GM23338 (cell line): ENCODE data around the gene UST. TPM values are rescaled to one million over a fixed set of nuclear protein-coding genes. Genes with fewer than 3 reads are reported as not detected.

ENCODE experiments used
- ATAC-seq: fragments of 200-7000 bp; cut with Tn5 transposase; 3 replicates; pipeline ENCODE4 v1.9.1; 2020
- DNase-seq: peaks from one replicate; pipeline ENCODE4 v3.0.0-alpha.2; 2015; ENCODE audit warnings: low spot score
- H2AFZ ChIP-seq: fragments of 200-600 bp; sonication (generic); 2 replicates; pipeline ENCODE4 v1.8.0; 2016; ENCODE audit warnings: antibody characterized with exemption, mild to moderate bottlenecking, moderate library complexity
- H3F3A ChIP-seq: fragments of 200-600 bp; sonication (generic); replicated peaks from 2 replicates; pipeline ENCODE4 v1.8.0; 2017; ENCODE audit warnings: antibody characterized with exemption, mixed run types, low read depth
- H3K27ac ChIP-seq: fragments of 200-600 bp; sonication (generic); 2 replicates; pipeline ENCODE4 v1.6.1; 2016; ENCODE audit warnings: low read depth
- H3K27me3 ChIP-seq: fragments of 200-600 bp; sonication (generic); 2 replicates; pipeline ENCODE4 v1.8.0; 2016; ENCODE audit warnings: mild to moderate bottlenecking, mixed run types, moderate library complexity; ENCODE audit not compliant: insufficient read depth
- H3K36me3 ChIP-seq: fragments of 200-600 bp; sonication (generic); 2 replicates; pipeline ENCODE4 v1.8.0; 2016; ENCODE audit warnings: mild to moderate bottlenecking; ENCODE audit not compliant: insufficient read depth
- H3K4me1 ChIP-seq: fragments of 200-600 bp; sonication (generic); 2 replicates; pipeline ENCODE4 v1.8.0; 2016; ENCODE audit warnings: mild to moderate bottlenecking, moderate library complexity; ENCODE audit not compliant: insufficient read depth
- H3K4me2 ChIP-seq: fragments of 200-600 bp; sonication (generic); 2 replicates; pipeline ENCODE4 v1.7.1; 2017; ENCODE audit warnings: mixed run types
- H3K4me3 ChIP-seq: fragments of 200-600 bp; sonication (generic); 2 replicates; pipeline ENCODE4 v1.6.1; 2016; ENCODE audit warnings: mixed run types
- H3K79me2 ChIP-seq: fragments of 200-600 bp; sonication (generic); replicated peaks from 2 replicates; pipeline ENCODE4 v1.8.0; 2017; ENCODE audit warnings: mild to moderate bottlenecking; ENCODE audit not compliant: insufficient read depth
- H3K9me2 ChIP-seq: fragments of 200-600 bp; sonication (generic); 2 replicates; pipeline ENCODE4 v1.8.0; 2017; ENCODE audit not compliant: insufficient read depth
- H4K20me1 ChIP-seq: fragments of 200-600 bp; sonication (generic); replicated peaks from 2 replicates; pipeline ENCODE4 v1.8.0; 2017; ENCODE audit warnings: mild to moderate bottlenecking; ENCODE audit not compliant: insufficient read depth
- H3K27ac Mint-ChIP-seq: 2 replicates; pipeline ENCODE4 v1.8.0; 2020; ENCODE audit warnings: inconsistent platforms, mild to moderate bottlenecking, moderate library complexity, mixed read lengths
- H3K27me3 Mint-ChIP-seq: 3 replicates; pipeline ENCODE4 v1.8.0; 2022; ENCODE audit warnings: low read depth, mild to moderate bottlenecking, moderate library complexity, mixed read lengths, inconsistent platforms; ENCODE audit not compliant: insufficient read depth, poor library complexity
- H3K36me3 Mint-ChIP-seq: 3 replicates; pipeline ENCODE4 v1.8.0; 2021; ENCODE audit warnings: low read depth, mild to moderate bottlenecking, inconsistent platforms, moderate library complexity, mixed read lengths
- H3K4me1 Mint-ChIP-seq: 3 replicates; pipeline ENCODE4 v1.8.0; 2020; ENCODE audit warnings: mild to moderate bottlenecking, inconsistent platforms, mixed read lengths
- H3K4me3 Mint-ChIP-seq: 3 replicates; pipeline ENCODE4 v1.8.0; 2021; ENCODE audit warnings: moderate library complexity, mild to moderate bottlenecking, inconsistent platforms, mixed read lengths
- H3K9me3 Mint-ChIP-seq: 3 replicates; pipeline ENCODE4 v1.8.0; 2020; ENCODE audit warnings: moderate library complexity, mild to moderate bottlenecking, inconsistent platforms, mixed read lengths
- CREB1 ChIP-seq: fragments of 250-450 bp; sonication (Bioruptor Pico); IDR thresholded peaks from 2 replicates; pipeline ENCODE4 v1.5.0; 2020; ENCODE audit warnings: low read depth, mild to moderate bottlenecking, moderate library complexity
- ETS1 ChIP-seq: IDR thresholded peaks from 2 replicates; pipeline ENCODE4 v1.6.1; 2016; ENCODE audit warnings: antibody characterized with exemption
- ZNF114 ChIP-seq: fragments of 250-450 bp; sonication (Bioruptor Pico); IDR thresholded peaks from 2 replicates; pipeline ENCODE4 v1.5.0; 2020; ENCODE audit warnings: mild to moderate bottlenecking, moderate library complexity
- ZNF462 ChIP-seq: fragments of 250-450 bp; sonication (Bioruptor Pico); IDR thresholded peaks from 2 replicates; pipeline ENCODE4 v1.5.0; 2020; ENCODE audit warnings: mild to moderate bottlenecking, moderate library complexity
- polyA plus RNA-seq: library from polyadenylated mRNA; unstranded; fragments of >200 nt; fragmentation: Nextera tagmentation; extraction: Ambion mirVana; gene quantifications from 2 replicates; pipeline ENCODE4 v1.2.1, GENCODE V29; 2016
- total RNA-seq: library from RNA; depleted of rRNA; stranded (reverse); fragments of >200 nt; shearing (Covaris generic); gene quantifications from 2 replicates; pipeline ENCODE4 v1.2.3, GENCODE V29; 2014

Gene UST
- total and polyA plus RNA-seq, 2 experiments from 2014 or later, result 12.6 to 33.0 TPM

- ATAC-seq (no peak), DNase-seq (no peak)
- H3K27me3 Mint-ChIP-seq, result peaks cover 3% of the 10 kb centered on the region
- peaks cover 35% of the 10 kb centered on the region for H3K79me2 ChIP-seq
- no peaks in the 10 kb centered on the region; the same call in 1 of the 2 replicates for H3K36me3 ChIP-seq
- H3K4me3 Mint-ChIP-seq, result no peak overlapping the region
- H3K4me1 Mint-ChIP-seq, result peaks cover 26% of the 10 kb centered on the region
- no peaks in the 10 kb centered on the region for H3K9me3 Mint-ChIP-seq
- H2AFZ ChIP-seq, result no peak overlapping the region
- no peak overlapping the region for H3K4me2 ChIP-seq
- peaks cover 45% of the 10 kb centered on the region for H3K4me1 ChIP-seq
- no peaks in the 10 kb centered on the region for H3K27me3 ChIP-seq
- TF ChIP-seq ZNF114 (CRISPR knock-in tag) (no peak), ZNF462 (CRISPR knock-in tag) (no peak), CREB1 (CRISPR knock-in tag) (no peak), ETS1 (no peak)
- no peaks in the 10 kb centered on the region for H3F3A ChIP-seq
- no peaks in the 10 kb centered on the region for H3K9me2 ChIP-seq
- no peak overlapping the region for H3K27ac ChIP-seq
- H4K20me1 ChIP-seq, result peaks cover 4% of the 10 kb centered on the region; the same call in 1 of the 2 replicates
- H3K36me3 Mint-ChIP-seq, result peaks cover 25% of the 10 kb centered on the region
- H3K27ac Mint-ChIP-seq, result no peak overlapping the region
- no peak overlapping the region for H3K4me3 ChIP-seq
Observed at GRCh38 chr6:148887181-148887580, 140.4 kb downstream of the UST start.

GRCh38 chr6:148888856-148889255 lies 142.0 kb downstream of the UST start:
- no peak overlapping the region for H3K4me3 Mint-ChIP-seq
- Histone ChIP-seq H3K36me3 (no peaks in the 10 kb centered on the region; the same call in 1 of the 2 replicates), H4K20me1 (no peaks in the 10 kb centered on the region; the same call in 1 of the 2 replicates), H3K4me3 (no peak overlapping the region), H3K79me2 (peaks cover 21% of the 10 kb centered on the region), H2AFZ (no peak overlapping the region), H3K9me2 (no peaks in the 10 kb centered on the region), H3F3A (no peaks in the 10 kb centered on the region), H3K27ac (no peak overlapping the region), H3K4me1 (peaks cover 28% of the 10 kb centered on the region), H3K27me3 (no peaks in the 10 kb centered on the region), H3K4me2 (no peak overlapping the region)
- H3K9me3 Mint-ChIP-seq, result no peaks in the 10 kb centered on the region
- H3K27ac Mint-ChIP-seq, result no peak overlapping the region
- peaks cover 4% of the 10 kb centered on the region for H3K27me3 Mint-ChIP-seq
- DNase-seq (no peak), ATAC-seq (no peak)
- H3K4me1 Mint-ChIP-seq, result peaks cover 21% of the 10 kb centered on the region; the same call in 2 of the 3 replicates
- TF ChIP-seq ZNF462 (CRISPR knock-in tag) (no peak), ZNF114 (CRISPR knock-in tag) (no peak)
- peaks cover 34% of the 10 kb centered on the region for H3K36me3 Mint-ChIP-seq
